Measurements from ENCODE around the gene PHOX2B. TPM values are rescaled to one million over a fixed set of nuclear protein-coding genes. Genes with fewer than 3 reads are reported as not detected.

The PHOX2B gene
- total RNA-seq (2014; rRNA removed; shearing (Covaris generic); ENCODE audit: low replicate concordance): not detected in 2 replicates

- Histone ChIP-seq H3K27me3 (peaks cover 3% of the 10 kb centered on the region; the same call in 1 of the 2 replicates), H3K9me3 (no peaks in the 10 kb centered on the region), H3K36me3 (no peaks in the 10 kb centered on the region), H3K4me3 (no peak within 1 kb of the TSS)
- DNase-seq: no peak
Observed at GRCh38 chr4:41748571-41749475, at the start of gene PHOX2B. TSS of gene PHOX2B (minus strand) at chr4:41748725. CDS start at chr4:41748610, 115 bp downstream.

GRCh38 chr4:41797260-41797659 is 48.7 kb upstream of the PHOX2B start:
- no peaks in the 10 kb centered on the region for H3K9me3 ChIP-seq
- no peak overlapping the region for H3K4me3 ChIP-seq
- no peak for DNase-seq
- H3K36me3 ChIP-seq: no peaks in the 10 kb centered on the region
- no peaks in the 10 kb centered on the region for H3K27me3 ChIP-seq

- no peaks in the 10 kb centered on the region for H3K27me3 ChIP-seq
- H3K36me3 ChIP-seq: no peaks in the 10 kb centered on the region
- no peak overlapping the region for H3K4me3 ChIP-seq
- no peak for DNase-seq
- H3K9me3 ChIP-seq: no peaks in the 10 kb centered on the region
Observed at GRCh38 chr4:41796545-41797210, 48.2 kb upstream of the PHOX2B start.

GRCh38 chr4:41795796-41796385 is 47.4 kb upstream of the PHOX2B start:
- DNase-seq: no peak
- no peak overlapping the region for H3K4me3 ChIP-seq
- no peaks in the 10 kb centered on the region for H3K27me3 ChIP-seq
- no peaks in the 10 kb centered on the region for H3K36me3 ChIP-seq
- no peaks in the 10 kb centered on the region for H3K9me3 ChIP-seq

- no peaks in the 10 kb centered on the region for H3K9me3 ChIP-seq
- H3K4me3 ChIP-seq: no peak overlapping the region
- H3K27me3 ChIP-seq: no peaks in the 10 kb centered on the region
- H3K36me3 ChIP-seq: no peaks in the 10 kb centered on the region
- no peak for DNase-seq
Observed at GRCh38 chr4:41792166-41792565, 43.6 kb upstream of the PHOX2B start.

GRCh38 chr4:41791557-41791956 is 43.0 kb upstream of the PHOX2B start:
- no peaks in the 10 kb centered on the region for H3K27me3 ChIP-seq
- no peaks in the 10 kb centered on the region for H3K36me3 ChIP-seq
- no peaks in the 10 kb centered on the region for H3K9me3 ChIP-seq
- DNase-seq: no peak
- H3K4me3 ChIP-seq: no peak overlapping the region

- H3K27me3 ChIP-seq: no peaks in the 10 kb centered on the region
- no peaks in the 10 kb centered on the region for H3K9me3 ChIP-seq
- no peak for DNase-seq
- no peaks in the 10 kb centered on the region for H3K36me3 ChIP-seq
- no peak overlapping the region for H3K4me3 ChIP-seq
Observed at GRCh38 chr4:41787931-41788330, 39.4 kb upstream of the PHOX2B start.

DNA sequence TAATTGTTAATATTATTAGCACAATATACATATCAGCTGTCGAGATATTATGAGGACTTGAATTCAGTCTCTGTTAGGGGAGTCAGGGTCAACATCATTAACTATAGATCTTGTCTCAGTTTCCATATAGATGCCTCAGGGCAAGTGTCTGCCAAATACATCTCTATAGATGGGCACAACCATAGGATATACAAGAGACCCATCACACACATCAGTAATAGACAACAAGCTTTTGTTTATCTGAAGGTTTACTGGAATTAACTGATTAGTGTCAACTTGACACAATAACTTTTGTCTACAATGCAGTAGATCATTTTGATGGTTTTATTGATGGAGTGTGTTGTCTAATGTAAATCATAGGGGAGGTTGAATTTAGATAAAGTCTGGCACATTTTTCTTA is 37.1 kb upstream of the PHOX2B start:
- no peaks in the 10 kb centered on the region for H3K9me3 ChIP-seq
- DNase-seq: no peak
- H3K36me3 ChIP-seq: no peaks in the 10 kb centered on the region
- H3K4me3 ChIP-seq: no peak overlapping the region
- no peaks in the 10 kb centered on the region for H3K27me3 ChIP-seq

- no peaks in the 10 kb centered on the region for H3K36me3 ChIP-seq
- DNase-seq: no peak
- no peak overlapping the region for H3K4me3 ChIP-seq
- H3K27me3 ChIP-seq: no peaks in the 10 kb centered on the region
- no peaks in the 10 kb centered on the region for H3K9me3 ChIP-seq
Observed at GRCh38 chr4:41784191-41784979, 35.9 kb upstream of the PHOX2B start.

DNA sequence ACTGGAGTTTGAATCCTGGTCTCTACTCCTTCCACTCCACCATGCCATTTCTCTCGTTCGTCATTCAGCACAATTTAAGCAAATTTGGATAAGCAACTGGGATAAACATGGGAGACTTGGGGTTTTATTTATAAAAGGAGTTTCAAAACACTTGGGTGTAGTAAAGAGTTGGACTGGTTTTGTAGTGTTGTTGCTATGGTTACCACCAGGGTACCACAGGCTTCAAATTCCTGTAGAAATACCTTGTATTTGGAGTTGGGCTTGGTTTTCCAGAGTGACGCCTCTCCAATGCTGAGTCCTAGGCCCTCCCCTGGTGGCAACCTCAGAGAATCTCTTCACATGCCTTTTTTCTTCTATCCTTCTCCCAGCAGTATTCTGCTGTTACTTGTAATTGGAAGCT is 27.9 kb upstream of the PHOX2B start:
- Histone ChIP-seq H3K9me3 (no peaks in the 10 kb centered on the region), H3K4me3 (no peak overlapping the region), H3K27me3 (no peaks in the 10 kb centered on the region), H3K36me3 (no peaks in the 10 kb centered on the region)
- no peak for DNase-seq

GRCh38 chr4:41763729-41764128 is 15.2 kb upstream of the PHOX2B start:
- Histone ChIP-seq H3K4me3 (no peak overlapping the region), H3K9me3 (no peaks in the 10 kb centered on the region), H3K36me3 (no peaks in the 10 kb centered on the region), H3K27me3 (peaks cover 8% of the 10 kb centered on the region)
- no peak for DNase-seq

DNA sequence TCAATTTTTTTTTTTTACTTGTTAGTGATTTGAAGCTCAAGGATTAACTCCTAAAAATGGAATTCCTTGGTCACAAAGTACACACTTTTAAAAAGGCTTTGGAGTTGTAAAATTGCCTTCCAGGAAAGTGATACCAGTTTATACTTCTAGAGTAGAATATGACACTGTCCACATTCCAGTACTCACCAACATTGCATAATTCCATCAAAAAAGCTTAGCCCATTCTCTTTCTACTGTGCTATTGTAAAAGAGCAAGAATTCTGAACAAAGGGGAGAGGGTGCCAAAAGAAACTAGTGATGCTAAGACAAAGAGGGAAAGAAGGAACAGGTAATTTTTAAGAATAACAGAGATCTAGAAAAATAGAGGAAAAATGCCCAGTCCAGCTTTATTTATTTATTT is 10.4 kb upstream of the PHOX2B start:
- Histone ChIP-seq H3K27me3 (no peaks in the 10 kb centered on the region), H3K4me3 (no peak overlapping the region)
- no peak for DNase-seq

GRCh38 chr4:41757521-41758156 is 9.1 kb upstream of the PHOX2B start:
- Histone ChIP-seq H3K9me3 (no peaks in the 10 kb centered on the region), H3K27me3 (0 out of 2 replicates have a peak, but pooled peaks cover 3% of the 10 kb centered on the region)
- no peak for DNase-seq

More for the DNA sequence above, 10.4 kb upstream of the PHOX2B start:
- no peaks in the 10 kb centered on the region for H3K9me3 ChIP-seq
- no peaks in the 10 kb centered on the region for H3K36me3 ChIP-seq

GRCh38 chr4:41753942-41754341 is 5.4 kb upstream of the PHOX2B start:
- Histone ChIP-seq H3K27me3 (0 out of 2 replicates have a peak, but pooled peaks cover 3% of the 10 kb centered on the region), H3K36me3 (no peaks in the 10 kb centered on the region), H3K9me3 (no peaks in the 10 kb centered on the region), H3K4me3 (no peak overlapping the region)
- DNase-seq: no peak

More at GRCh38 chr4:41757521-41758156, 9.1 kb upstream of the PHOX2B start:
- H3K36me3 ChIP-seq: no peaks in the 10 kb centered on the region
- no peak overlapping the region for H3K4me3 ChIP-seq

DNA sequence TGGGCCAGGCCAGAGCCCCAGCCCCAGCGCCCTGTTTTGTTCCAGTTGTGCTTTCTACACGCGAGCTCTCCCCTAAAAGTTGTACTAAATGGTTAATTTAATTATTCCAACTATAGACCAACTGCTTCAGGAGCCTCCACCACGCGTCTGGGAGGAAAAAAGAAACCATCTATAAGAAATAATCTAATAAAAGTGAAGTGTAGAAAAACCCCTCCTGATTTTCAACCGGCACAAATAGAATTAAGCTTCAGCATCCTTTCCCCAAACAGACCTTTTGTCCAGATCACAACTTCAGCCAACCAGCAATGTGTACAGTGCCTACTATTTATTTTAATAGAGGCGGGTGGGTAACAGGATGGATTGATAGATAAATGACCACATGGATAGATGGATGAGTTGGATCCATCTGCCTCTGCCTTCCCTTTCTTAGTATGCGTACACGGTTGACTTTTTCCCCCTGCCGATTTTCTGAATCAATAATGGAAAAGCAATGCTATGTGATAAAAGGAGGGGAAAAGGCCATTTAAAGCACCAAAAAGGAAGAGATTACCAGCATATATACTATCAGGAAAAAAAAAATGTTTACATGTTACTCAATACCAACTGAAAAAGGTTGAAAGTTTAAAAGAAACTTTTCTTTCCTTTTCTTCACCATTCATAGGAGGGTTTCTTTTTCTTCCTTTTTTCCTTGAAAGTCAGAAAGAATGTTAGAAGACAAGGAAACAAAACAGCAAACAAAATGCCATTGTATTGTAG is 3.7 kb upstream of the PHOX2B start:
- H3K27me3 ChIP-seq: peaks cover 3% of the 10 kb centered on the region; the same call in 1 of the 2 replicates
- no peaks in the 10 kb centered on the region for H3K36me3 ChIP-seq
- DNase-seq: no peak
- no peak overlapping the region for H3K4me3 ChIP-seq
- H3K9me3 ChIP-seq: no peaks in the 10 kb centered on the region

All from MG63 (cell line).